GM04503 (cell line): Measurements from ENCODE around the gene MAP1LC3B.

Source experiments
- DNase-seq: peaks from one replicate; pipeline ENCODE4 v3.0.0-alpha.2; 2012; ENCODE audit warnings: low read depth

Gene MAP1LC3B

GRCh38 chr16:87391950-87392820, at the start of gene MAP1LC3B:
Gene MAP1LC3B, plus strand, starts transcription at chr16:87392336. Its CDS starts 92 bp downstream, at chr16:87392428.
- peak; percentile 63 for DNase-seq

- DNase-seq, result no peak
Measured at GRCh38 chr16:87342504-87342903, 49.6 kb upstream of the MAP1LC3B start.

GRCh38 chr16:87342978-87343752, 49.0 kb upstream of the MAP1LC3B start:
- DNase-seq, result no peak

GRCh38 chr16:87343753-87344050, 48.4 kb upstream of the MAP1LC3B start:
- no peak for DNase-seq

GRCh38 chr16:87344165-87344930, 47.8 kb upstream of the MAP1LC3B start:
- no peak for DNase-seq

GRCh38 chr16:87344931-87345631, 47.1 kb upstream of the MAP1LC3B start:
- DNase-seq, result no peak

GRCh38 chr16:87345726-87346424, 46.3 kb upstream of the MAP1LC3B start:
- no peak for DNase-seq

- DNase-seq, result no peak
Measured at GRCh38 chr16:87346517-87347060, 45.5 kb upstream of the MAP1LC3B start.

- DNase-seq, result no peak
Measured at GRCh38 chr16:87347932-87348615, 44.1 kb upstream of the MAP1LC3B start.

- DNase-seq, result no peak
Measured at GRCh38 chr16:87348616-87349157, 43.4 kb upstream of the MAP1LC3B start.

- DNase-seq, result no peak
Measured at GRCh38 chr16:87350031-87350430, 42.1 kb upstream of the MAP1LC3B start.

- DNase-seq, result peak; percentile 18
Measured at GRCh38 chr16:87350681-87351319, 41.3 kb upstream of the MAP1LC3B start.

GRCh38 chr16:87351320-87351698, 40.8 kb upstream of the MAP1LC3B start:
- DNase-seq, result no peak

- DNase-seq, result no peak
Measured at GRCh38 chr16:87352818-87353217, 39.3 kb upstream of the MAP1LC3B start.

GRCh38 chr16:87353613-87354012, 38.5 kb upstream of the MAP1LC3B start:
- DNase-seq, result no peak

GRCh38 chr16:87356491-87356853, 35.7 kb upstream of the MAP1LC3B start:
- DNase-seq, result no peak

- DNase-seq, result no peak
Measured at GRCh38 chr16:87358250-87358649, 33.9 kb upstream of the MAP1LC3B start.

GRCh38 chr16:87358696-87359095, 33.4 kb upstream of the MAP1LC3B start:
- DNase-seq, result no peak

GRCh38 chr16:87359121-87359520, 33.0 kb upstream of the MAP1LC3B start:
- no peak for DNase-seq
